ENCODE results near the gene SLF2. TPM values are rescaled to one million over a fixed set of nuclear protein-coding genes. Genes with fewer than 3 reads are reported as not detected.
A peak's percentile ranks its signal among the peaks of the same experiment; 100 is the strongest.

The SLF2 gene
- total RNA-seq, 1 experiment from 2014 or later: 23.1 TPM

DNA sequence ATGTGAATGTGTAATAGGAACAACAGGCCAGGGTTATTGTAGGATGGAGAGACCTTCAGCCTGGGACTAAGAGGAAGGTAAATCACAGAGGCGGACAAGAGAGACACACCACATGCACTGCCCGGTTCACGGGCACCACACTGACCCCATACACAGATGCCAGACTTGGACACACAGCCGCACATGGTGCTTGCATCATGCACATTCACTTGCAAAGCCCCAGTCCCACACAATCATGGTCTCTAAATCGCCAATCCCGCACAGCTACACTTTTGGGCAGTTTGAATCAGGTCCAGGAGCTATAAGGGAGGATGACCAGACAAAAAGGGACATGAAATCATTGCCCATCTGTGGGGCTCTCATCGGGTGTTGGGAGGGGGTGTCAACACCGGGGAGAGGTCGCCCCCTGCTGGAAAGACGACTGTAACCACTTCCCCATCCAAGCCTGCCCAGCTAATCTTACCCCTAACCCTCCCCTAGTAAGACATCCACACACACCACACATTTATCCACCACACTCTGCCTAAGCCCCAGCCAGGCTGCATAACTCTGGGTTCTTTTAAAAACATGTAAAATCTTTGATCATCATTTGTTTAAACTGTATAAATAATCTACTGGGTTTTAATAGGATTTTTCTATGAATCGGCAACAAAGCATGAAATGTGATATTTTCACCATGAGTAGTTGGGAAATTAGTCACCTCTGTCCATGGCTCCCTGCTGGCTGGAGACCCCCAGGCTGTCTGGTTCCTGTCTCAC is 40.5 kb upstream of the SLF2 start:
- Histone ChIP-seq H3K4me1 (ENCODE audit: insufficient read depth, low read length) (no peaks in the 10 kb centered on the region), H3K23me2 (ENCODE audit: insufficient read length, low read depth, low read length, poor library complexity, severe bottlenecking) (no peaks in the 10 kb centered on the region), H3K79me1 (ENCODE audit: insufficient read depth, low read depth, low read length, poor library complexity, severe bottlenecking) (no peaks in the 10 kb centered on the region), H3K18ac (ENCODE audit: insufficient read length, low read depth, low read length) (no peak overlapping the region), H4K20me1 (ENCODE audit: control insufficient read depth, insufficient read depth, insufficient read length) (no peaks in the 10 kb centered on the region), H3K27me3 (ENCODE audit: insufficient read depth, low read length) (no peaks in the 10 kb centered on the region; the same call in 1 of the 2 replicates), H4K5ac (ENCODE audit: insufficient read length, low read depth, low read length) (no peak overlapping the region), H2BK20ac (ENCODE audit: low read depth, low read length, poor library complexity, severe bottlenecking) (no peak overlapping the region), H2AFZ (ENCODE audit: low read length) (no peak overlapping the region), H3K9me3 (ENCODE audit: control insufficient read depth, low read depth, low read length) (no peaks in the 10 kb centered on the region), H2BK15ac (ENCODE audit: low read depth, low read length) (no peak overlapping the region), H3K4me2 (ENCODE audit: insufficient read depth, insufficient read length, low read length) (no peak overlapping the region), H3K9ac (ENCODE audit: extremely low read depth, insufficient read length, low read length) (no peak overlapping the region), H2BK120ac (ENCODE audit: low read depth, low read length, poor library complexity, severe bottlenecking) (no peak overlapping the region), H4K91ac (ENCODE audit: insufficient read length, low read depth, low read length) (no peak overlapping the region), H3K14ac (ENCODE audit: insufficient read depth, low read length) (no peak overlapping the region), H3K79me2 (ENCODE audit: insufficient read depth, low read length) (no peaks in the 10 kb centered on the region), H2BK12ac (ENCODE audit: insufficient read length, low read depth, low read length) (no peak overlapping the region), H3K23ac (ENCODE audit: insufficient read length, low read depth, low read length) (no peak overlapping the region), H3K4ac (ENCODE audit: low read depth, low read length) (no peak overlapping the region), H3K56ac (ENCODE audit: insufficient read length, low read depth, low read length) (no peak overlapping the region), H3T11ph (ENCODE audit: low read length) (no peak overlapping the region), H3K27ac (ENCODE audit: insufficient read length, low read depth, low read length) (no peak overlapping the region), H2AK5ac (ENCODE audit: insufficient read length, low read length) (no peak overlapping the region), H4K8ac (replicated peaks; ENCODE audit: insufficient read length, low read depth, low read length) (no peak overlapping the region), H2BK5ac (ENCODE audit: insufficient read length, low read length) (no peak overlapping the region)
- H3K4me3 Mint-ChIP-seq: no peak overlapping the region
- WGBS (ENCODE audit: extremely low coverage, insufficient read length, low lambda C conversion rate): no CpG with 5 or more reads among the region's 11 CpGs
- DNase-seq: peak; percentile 77
- no peak overlapping the region for H3K27ac Mint-ChIP-seq
- peak; percentile 88 for TF ChIP-seq CTCF (conservative IDR thresholded peaks at IDR 0.05)
- peaks cover 1 to 49% of the 10 kb centered on the region in 2 experiments for H3K4me1 Mint-ChIP-seq
- H3K27me3 Mint-ChIP-seq (ENCODE audit: low read depth): peaks cover 86% of the 10 kb centered on the region
- no peaks in the 10 kb centered on the region; a peak in 1 of 5 replicates for H3K9me3 Mint-ChIP-seq
- H3K36me3 Mint-ChIP-seq (ENCODE audit: insufficient read depth in 1 of 3, low read depth in 3 of 3): no peaks in the 10 kb centered on the region

All from H9 (cell line).